ENCODE data around the gene METTL15. TPM values are rescaled to one million over a fixed set of nuclear protein-coding genes. Genes with fewer than 3 reads are reported as not detected.
"Not testable (repeated sequence)": the region's sequence is repeated elsewhere in the genome, so short reads cannot be mapped to it uniquely, and the experiment has no call there.

Gene METTL15
- total and polyA plus RNA-seq, 2 of the 8 experiments (the other 6 are each of a cell fraction or from before 2014, with no cell fraction given): 5.4 to 10.5 TPM

DNA sequence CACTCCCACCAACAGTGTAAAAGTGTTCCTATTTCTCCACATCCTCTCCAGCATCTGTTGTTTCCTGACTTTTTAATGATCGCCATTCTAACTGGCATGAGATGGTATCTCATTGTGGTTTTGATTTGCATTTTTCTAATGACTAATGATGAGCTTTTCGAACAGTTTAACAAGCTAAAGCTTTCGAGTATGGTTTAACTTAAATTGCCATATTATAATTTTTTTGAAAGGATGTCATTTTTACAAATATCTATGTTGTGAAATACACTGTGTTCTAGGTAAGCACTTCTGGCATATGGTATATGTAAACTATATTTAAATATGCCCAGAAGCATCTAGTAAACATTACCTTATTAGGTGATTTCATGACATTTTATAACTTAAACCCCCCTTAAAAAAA, 20.5 kb upstream of the METTL15 start:
- H3K79me1 ChIP-seq (ENCODE audit: low read depth, low read length); H2BK120ac ChIP-seq (replicated peaks; ENCODE audit: low read depth, low read length); H3K18ac ChIP-seq (ENCODE audit: extremely low read depth, low read length); H3K4ac ChIP-seq (replicated peaks; ENCODE audit: insufficient read length, low read depth, low read length); H3K4me1 ChIP-seq (replicated peaks in 1 of 4; ENCODE audit: control insufficient read depth in 3 of 4, insufficient read depth in 4 of 4, low read length in 3 of 4); H4K8ac ChIP-seq (ENCODE audit: extremely low read depth, insufficient read depth, low read length); H3K27ac ChIP-seq (ENCODE audit: low read depth, low read length); H3K56ac ChIP-seq (replicated peaks; ENCODE audit: insufficient read length, low read depth, low read length); H2AK5ac ChIP-seq (ENCODE audit: low read depth, low read length); CTCF ChIA-PET (ENCODE audit: partially characterized antibody); H3K9ac ChIP-seq (replicated peaks in 1 of 4; ENCODE audit: extremely low read depth in 1 of 4, low read depth in 3 of 4, low read length in 3 of 4); H3K4me3 ChIP-seq (ENCODE audit: extremely low read depth in 1 of 4, insufficient read depth in 2 of 4, low read depth in 3 of 4, low read length in 4 of 4); FAIRE-seq; H2BK20ac ChIP-seq (ENCODE audit: low read length); H2BK12ac ChIP-seq (ENCODE audit: low read depth, low read length); H2BK5ac ChIP-seq (ENCODE audit: low read depth, low read length); H4K20me1 ChIP-seq (replicated peaks in 1 of 2; ENCODE audit: control insufficient read depth in 1 of 2, insufficient read depth in 2 of 2, low read length in 2 of 2); H3K27me3 ChIP-seq (replicated peaks in 1 of 4; ENCODE audit: control insufficient read depth in 3 of 4, extremely low read depth in 1 of 4, insufficient read depth in 3 of 4, low read length in 3 of 4); DNase-seq (ENCODE audit: low read depth in 1 of 2, low spot score in 2 of 2); H2AFZ ChIP-seq (ENCODE audit: low read length); H3K4me2 ChIP-seq (ENCODE audit: insufficient read depth in 1 of 2, low read depth in 2 of 2, low read length in 2 of 2); H4K91ac ChIP-seq (replicated peaks; ENCODE audit: insufficient read length, low read length); H4K5ac ChIP-seq (ENCODE audit: insufficient read length, low read depth, low read length); H3K23ac ChIP-seq (ENCODE audit: insufficient read length); H3K23me2 ChIP-seq (ENCODE audit: low read depth, low read length); H3K79me2 ChIP-seq (ENCODE audit: control insufficient read depth in 1 of 2, insufficient read depth in 2 of 2, low read length in 2 of 2); H3K14ac ChIP-seq (ENCODE audit: insufficient read length); H3K9me3 ChIP-seq (ENCODE audit: insufficient read depth in 2 of 2, low read depth in 1 of 2, low read length in 1 of 2); H2BK15ac ChIP-seq (ENCODE audit: low read length); POLR2A ChIA-PET (ENCODE audit: partially characterized antibody): not testable (repeated sequence)
- peaks cover 0 to 46% (median 1%) of the 10 kb centered on the region in 4 experiments; a peak in 4 of 8 replicates for H3K36me3 ChIP-seq (ENCODE audit: control insufficient read depth in 2 of 4, insufficient read depth in 4 of 4, low read length in 3 of 4)
- 93% methylated on average over 3 of the region's 3 CpGs; no CpG with 5 or more reads in 1 of the 2 experiments for WGBS, 2 experiments (ENCODE audit: extremely low coverage in 1 of 2, insufficient coverage in 1 of 2, insufficient read length in 1 of 2, insufficient replicate concordance in 2 of 2, low coverage in 1 of 2, low lambda C conversion rate in 2 of 2, missing lambda C conversion rate in 1 of 2)
